HepG2 (cell line): ENCODE results near the gene SEBOX. TPM values are rescaled to one million over a fixed set of nuclear protein-coding genes. Genes with fewer than 3 reads are reported as not detected.

Experiments used
- ATAC-seq: fragments of 200-7000 bp; cut with Tn5 transposase; 3 replicates; pipeline ENCODE4 v1.9.1; 2020; ENCODE audit warnings: mild to moderate bottlenecking, moderate library complexity
- BruUV-seq: library from RNA; stranded (reverse); fragments of 400-500 nt; replicated peaks from 2 replicates; lab custom pipeline; 2021; lab: Mats Ljungman, UMichigan
- CTCF ChIA-PET: fragments of 300-600 bp; formaldehyde crosslinking; extraction: SDS; loops from one replicate; lab custom pipeline; 2021; ENCODE audit warnings: low total read pairs, inconsistent platforms, low intra/inter-chr PET ratio; lab: Yijun Ruan, JAX
- POLR2A ChIA-PET: fragments of 350-600 bp; sonication (Branson Sonifier 250); formaldehyde crosslinking; loops from one replicate; lab custom pipeline; 2020; ENCODE audit warnings: antibody characterized with exemption, inconsistent platforms; lab: Yijun Ruan, JAX
- DNase-seq: peaks from one replicate; pipeline ENCODE4 v3.0.0-alpha.2; 2015; ENCODE audit warnings: low spot score
- FAIRE-seq: peaks from 3 replicates; lab custom pipeline; 2011; peaks lifted over from hg19 to GRCh38; lab: Jason Lieb, UNC
- H2AFZ ChIP-seq: one replicate; pipeline ENCODE4 v1.6.1; 2011; ENCODE audit warnings: low read length, inconsistent platforms
- H3K27ac ChIP-seq: fragments of 300-600 bp; 3 replicates; pipeline ENCODE4 v1.8.0; 2011; ENCODE audit warnings: mixed run types, mild to moderate bottlenecking, mixed read lengths, low read length, inconsistent platforms; ENCODE audit not compliant: insufficient read depth; ENCODE audit errors: extremely low read length
- H3K27me3 ChIP-seq, 2 experiments: fragments of 200-600 bp in 1 of 2; 2 replicates in 1 of 2; 3 replicates in 1 of 2; pipeline versions ENCODE4 v1.6.0 to v1.8.0; 2011; ENCODE audit warnings: low read length in 2 of 2, mild to moderate bottlenecking in 2 of 2, moderate library complexity in 2 of 2, inconsistent platforms in 1 of 2; ENCODE audit not compliant: insufficient read depth in 2 of 2, control insufficient read depth in 1 of 2
- H3K36me3 ChIP-seq, 2 experiments: fragments of 200-600 bp in 1 of 2; replicated peaks in 1 of 2; 2 replicates in 1 of 2; 3 replicates in 1 of 2; pipeline versions ENCODE4 v1.5.1 to v1.8.0; 2011; ENCODE audit warnings: low read length in 2 of 2, inconsistent platforms in 1 of 2; ENCODE audit not compliant: insufficient read depth in 2 of 2, control insufficient read depth in 1 of 2
- H3K4me1 ChIP-seq: 2 replicates; pipeline ENCODE4 v1.5.1; 2012; ENCODE audit warnings: low read length, inconsistent platforms; ENCODE audit not compliant: insufficient read depth
- H3K4me2 ChIP-seq: 2 replicates; pipeline ENCODE4 v1.6.0; 2011; ENCODE audit warnings: low read depth, low read length, inconsistent platforms
- H3K4me3 ChIP-seq, 3 experiments: fragments of 200-600 bp in 1 of 3; sonication (generic), shearing (Covaris generic) in 1 of 3; replicated peaks in 1 of 3; 2 replicates each; pipeline ENCODE4 v1.5.1; 2011 to 2016; ENCODE audit warnings: low read length in 3 of 3, inconsistent platforms in 2 of 3, low read depth in 2 of 3, mild to moderate bottlenecking in 2 of 3, control low read depth in 1 of 3, mixed read lengths in 1 of 3; ENCODE audit not compliant: insufficient read depth in 1 of 3
- H3K79me2 ChIP-seq: one replicate; pipeline ENCODE4 v1.6.1; 2011; ENCODE audit warnings: low read length, inconsistent platforms; ENCODE audit not compliant: insufficient read depth
- H3K9ac ChIP-seq: 2 replicates; pipeline ENCODE4 v1.6.0; 2011; ENCODE audit warnings: mild to moderate bottlenecking, low read depth, low read length, inconsistent platforms; ENCODE audit not compliant: insufficient read depth
- H3K9me3 ChIP-seq: 2 replicates; pipeline ENCODE4 v1.5.1; 2012; ENCODE audit warnings: mild to moderate bottlenecking, low read length
- H4K20me1 ChIP-seq: 2 replicates; pipeline ENCODE4 v1.6.0; 2011; ENCODE audit warnings: inconsistent platforms, mild to moderate bottlenecking, low read length, moderate library complexity; ENCODE audit not compliant: insufficient read depth
- CC2D1A ChIP-seq: sonication (generic); formaldehyde crosslinking; IDR thresholded peaks from 2 replicates; pipeline ENCODE4 v1.8.1; 2023; ENCODE audit warnings: mild to moderate bottlenecking, missing genetic modification reagents
- HOMEZ ChIP-seq: IDR thresholded peaks from 2 replicates; pipeline ENCODE4 v1.6.1; 2016; ENCODE audit warnings: low read depth
- KLF9 ChIP-seq: IDR thresholded peaks from 2 replicates; pipeline ENCODE4 v1.6.1; 2016; ENCODE audit warnings: low read depth
- NR0B2 ChIP-seq: sonication (generic); formaldehyde crosslinking; IDR thresholded peaks from 2 replicates; pipeline ENCODE4 v1.4.0; 2020; ENCODE audit warnings: mild to moderate bottlenecking, missing genetic modification reagents
- SNRNP70 ChIP-seq: fragments of 200-400 bp; formaldehyde crosslinking; IDR thresholded peaks from 2 replicates; pipeline ENCODE4 v1.6.1; 2017; ENCODE audit warnings: mild to moderate bottlenecking, low read depth, low read length, moderate library complexity
- ZHX1 ChIP-seq: sonication (generic); formaldehyde crosslinking; IDR thresholded peaks from 2 replicates; pipeline ENCODE4 v1.8.1; 2022; ENCODE audit warnings: low read depth, mild to moderate bottlenecking, missing genetic modification reagents
- ZMYM2 ChIP-seq: sonication (generic); formaldehyde crosslinking; IDR thresholded peaks from 2 replicates; pipeline ENCODE4 v1.8.0; 2022; ENCODE audit warnings: mild to moderate bottlenecking, missing genetic modification reagents
- ZNF30 ChIP-seq: sonication (generic); formaldehyde crosslinking; IDR thresholded peaks from 2 replicates; pipeline ENCODE4 v1.5.0; 2020; ENCODE audit warnings: mild to moderate bottlenecking, missing genetic modification reagents
- ZSCAN31 ChIP-seq: sonication (generic); formaldehyde crosslinking; IDR thresholded peaks from 2 replicates; pipeline ENCODE4 v1.5.0; 2020; ENCODE audit warnings: low read depth, mild to moderate bottlenecking, missing genetic modification reagents
- WGBS: methylation state at CpG from one replicate; pipeline ENCODE4 v1.1.6; 2017; ENCODE audit warnings: low lambda C conversion rate; 5-methylcytosine and 5-hydroxymethylcytosine counted together
- in situ Hi-C: cut with HindIII; loops from 2 replicates; pipeline ENCODE4 v1.10.0; 2017; ENCODE audit warnings: low pct_unique_long_range_greater_than_20kb; ENCODE audit not compliant: extremely low pct_ligation_motif_present
- intact Hi-C: fragments of 100-400 bp; cut with micrococcal nuclease; formaldehyde crosslinking; loops from one replicate; pipeline ENCODE4 v1.10.0; 2022; ENCODE audit not compliant: unreplicated experiment
- polyA plus RNA-seq, 8 experiments: library from polyadenylated mRNA; depleted of rRNA in 3 of 8; stranded (reverse) in 7 of 8; unstranded in 1 of 8; fragments of >200 nt; fragmentation: Illumina TruSeq in 4 of 8; extraction: Trizol in 4 of 8; gene quantifications; 2 replicates each; pipeline versions ENCODE4 v1.2.1 to v1.2.3, GENCODE V29; 2011 to 2016; ENCODE audit warnings: low read depth in 4 of 8, missing spikeins in 1 of 8, mixed read lengths in 1 of 8; ENCODE audit not compliant: insufficient read depth in 1 of 8
- total RNA-seq, 5 experiments: library from RNA; depleted of rRNA; stranded (reverse); fragments of >200 nt; fragmentation: Illumina TruSeq; extraction: Trizol; gene quantifications; 2 replicates each; pipeline ENCODE4 v1.2.3, GENCODE V29; 2016; ENCODE audit warnings: low read depth in 1 of 5
- TF ChIP-seq, protein P1 (sequence below): sonication (generic); formaldehyde crosslinking; IDR thresholded peaks from 2 replicates; pipeline ENCODE4 v1.4.0; 2020; ENCODE audit warnings: low read depth, mild to moderate bottlenecking, missing genetic modification reagents

The SEBOX gene
- total and polyA plus RNA-seq, 2 of the 13 experiments (the other 11 are each of a cell fraction or from before 2014, with no cell fraction given): not detected

DNA sequence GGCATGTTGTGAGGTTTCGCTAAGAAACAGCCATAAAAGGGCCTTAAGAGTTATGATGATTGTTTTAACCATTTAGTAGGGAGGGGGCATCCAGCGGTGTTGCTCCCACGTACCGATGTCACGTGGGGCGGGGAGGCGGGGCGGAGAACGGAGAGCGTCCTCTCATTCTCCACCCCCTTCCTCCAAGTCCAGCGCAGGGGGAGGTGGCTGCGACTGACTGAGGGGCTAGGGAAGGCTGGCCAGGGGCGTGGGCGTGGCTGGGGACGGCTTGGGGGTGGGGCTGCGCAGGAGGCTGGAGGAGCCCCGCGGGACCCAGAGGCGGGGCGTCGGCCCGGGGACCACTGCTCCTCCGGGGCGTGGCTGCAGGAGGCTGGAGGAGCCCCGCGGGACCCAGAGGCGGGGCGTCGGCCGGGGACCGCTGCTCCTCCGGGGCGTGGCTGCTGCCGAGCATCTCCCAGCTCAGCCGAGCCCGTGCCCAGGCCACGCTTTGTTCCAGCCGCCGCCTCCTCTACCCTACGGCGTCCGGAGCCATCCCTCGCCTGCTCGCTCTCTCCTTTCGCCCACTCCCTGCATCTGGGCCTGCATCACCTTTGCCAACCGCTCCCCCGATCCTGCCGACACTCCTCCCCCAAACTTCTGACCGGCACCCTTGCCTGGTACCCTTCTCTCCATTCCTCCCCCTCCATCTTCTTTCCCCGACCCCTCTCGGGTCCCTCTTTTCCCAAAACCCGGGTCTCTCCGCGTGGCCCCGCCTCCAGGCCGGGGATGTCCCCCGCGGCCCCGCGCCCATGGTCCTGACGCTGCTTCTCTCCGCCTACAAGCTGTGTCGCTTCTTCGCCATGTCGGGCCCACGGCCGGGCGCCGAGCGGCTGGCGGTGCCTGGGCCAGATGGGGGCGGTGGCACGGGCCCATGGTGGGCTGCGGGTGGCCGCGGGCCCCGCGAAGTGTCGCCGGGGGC lies 6.5 kb upstream of the SEBOX start, which contains the start of gene SARM1 (continued):
- TF ChIP-seq HOMEZ (CRISPR knock-in tag) (no peak), ZSCAN31 (CRISPR knock-in tag) (peak; percentile 26; the same call in 1 of the 2 replicates), NR0B2 (CRISPR knock-in tag) (no peak)
- TF ChIP-seq, protein P1, sequence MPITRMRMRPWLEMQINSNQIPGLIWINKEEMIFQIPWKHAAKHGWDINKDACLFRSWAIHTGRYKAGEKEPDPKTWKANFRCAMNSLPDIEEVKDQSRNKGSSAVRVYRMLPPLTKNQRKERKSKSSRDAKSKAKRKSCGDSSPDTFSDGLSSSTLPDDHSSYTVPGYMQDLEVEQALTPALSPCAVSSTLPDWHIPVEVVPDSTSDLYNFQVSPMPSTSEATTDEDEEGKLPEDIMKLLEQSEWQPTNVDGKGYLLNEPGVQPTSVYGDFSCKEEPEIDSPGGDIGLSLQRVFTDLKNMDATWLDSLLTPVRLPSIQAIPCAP (CRISPR knock-in tag): no peak

DNA sequence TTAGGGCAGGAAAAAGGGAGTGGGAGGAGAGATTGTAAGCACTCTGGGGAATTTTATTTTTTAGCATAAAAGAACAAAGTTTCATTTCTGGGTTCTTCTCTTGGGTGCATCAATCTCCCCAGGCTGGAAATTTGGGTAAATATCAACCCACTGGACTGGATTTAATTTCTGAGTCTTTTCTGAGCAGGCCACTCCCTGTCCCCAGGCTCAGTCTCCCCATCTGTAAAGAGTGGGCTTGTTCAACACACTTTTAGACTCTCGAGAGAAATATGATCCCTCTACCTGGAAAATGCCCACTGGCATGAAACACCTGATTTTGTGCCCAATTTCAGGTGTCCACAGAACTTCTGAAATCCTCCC lies 5.7 kb upstream of the SEBOX start:
- in situ Hi-C loops: no loop called here
- H3K79me2 ChIP-seq: peaks cover 7% of the 10 kb centered on the region
- H3K27me3 ChIP-seq: no peaks in the 10 kb centered on the region
- H3K27ac ChIP-seq: peak overlapping the region; percentile 92
- H3K4me1 ChIP-seq: peaks cover 52% of the 10 kb centered on the region
- no peak overlapping the region for H2AFZ ChIP-seq
- DNase-seq: peak; percentile 7
- peak overlapping the region; percentile 96 for H3K4me2 ChIP-seq
- CTCF ChIA-PET: no interaction called here
- H3K9me3 ChIP-seq: no peaks in the 10 kb centered on the region
- H3K9ac ChIP-seq: peak overlapping the region; percentile 59
- intact Hi-C loops: loop anchor here (1.0 to 2.0 kb wide), 2 partner anchors 35 to 46 kb away; partner anchors contain the start of genes IFT20 and TNFAIP1
- H4K20me1 ChIP-seq: no peaks in the 10 kb centered on the region
- H3K36me3 ChIP-seq: no peaks in the 10 kb centered on the region
- FAIRE-seq: no peak
- no peak for ATAC-seq
- peak overlapping the region; percentile 23 to 57 (median 30); a peak in 5 of 6 replicates for H3K4me3 ChIP-seq
- TSS peak; percentile 52 for BruUV-seq
- POLR2A ChIA-PET: interaction anchor here (0.7 to 8.3 kb wide), 18 partner anchors 10 to 99 kb away, joined by 3 to 183 read pairs (median 8); partner anchors contain the start of genes IFT20, POLDIP2, SLC46A1 and TMEM97
- 0% methylated on average over 1 of the region's 1 CpG for WGBS
- TF ChIP-seq CC2D1A (no peak), SNRNP70 (no peak), ZNF30 (CRISPR knock-in tag) (no peak), KLF9 (CRISPR knock-in tag) (no peak), ZHX1 (CRISPR knock-in tag) (no peak), ZMYM2 (no peak)
